Activated CD8-positive, alpha-beta memory T cell treated with anti-CD3 and anti-CD28 coated beads for 48 hours (primary cell): ENCODE measurements around the gene LEMD3.

Experiments
- DNase-seq, 3 experiments: peaks; one replicate each; pipeline ENCODE4 v3.0.0-alpha.2; 2020; ENCODE audit warnings: low read depth in 2 of 3, low spot score in 2 of 3

Gene LEMD3

DNA sequence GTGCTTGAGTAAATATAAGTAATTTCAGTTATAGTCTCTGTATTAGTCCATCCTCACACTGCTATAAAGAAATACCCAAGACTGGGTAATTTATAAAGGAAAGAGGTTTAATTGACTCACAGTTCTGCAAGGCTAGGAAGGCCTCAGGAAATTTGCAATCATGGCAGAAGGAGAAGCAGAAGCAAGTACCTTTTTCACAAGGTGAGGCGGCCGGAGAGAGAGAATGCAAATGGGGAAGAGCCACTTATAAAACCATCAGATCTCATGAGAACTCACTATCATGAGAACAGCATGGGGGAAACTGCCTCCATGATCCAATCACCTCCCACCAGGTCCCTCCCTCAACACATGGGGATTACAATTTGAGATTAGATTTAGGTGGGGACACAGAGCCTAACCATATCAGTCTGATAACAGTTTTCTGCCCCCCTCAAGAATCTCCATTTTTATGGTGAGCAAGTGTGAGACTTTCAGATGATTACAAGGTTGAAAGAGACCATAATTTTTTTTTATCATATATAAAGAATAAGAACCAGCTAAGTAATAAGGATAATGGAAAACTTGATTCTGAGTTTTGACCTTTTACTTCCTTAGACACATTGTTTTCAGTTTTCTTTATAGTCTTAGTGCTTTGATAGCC lies 35.6 kb downstream of the LEMD3 start:
- DNase-seq: no peak

- DNase-seq: no peak
These were observed 36.5 kb downstream of the LEMD3 start for GRCh38 chr12:65205886-65206285.

DNA sequence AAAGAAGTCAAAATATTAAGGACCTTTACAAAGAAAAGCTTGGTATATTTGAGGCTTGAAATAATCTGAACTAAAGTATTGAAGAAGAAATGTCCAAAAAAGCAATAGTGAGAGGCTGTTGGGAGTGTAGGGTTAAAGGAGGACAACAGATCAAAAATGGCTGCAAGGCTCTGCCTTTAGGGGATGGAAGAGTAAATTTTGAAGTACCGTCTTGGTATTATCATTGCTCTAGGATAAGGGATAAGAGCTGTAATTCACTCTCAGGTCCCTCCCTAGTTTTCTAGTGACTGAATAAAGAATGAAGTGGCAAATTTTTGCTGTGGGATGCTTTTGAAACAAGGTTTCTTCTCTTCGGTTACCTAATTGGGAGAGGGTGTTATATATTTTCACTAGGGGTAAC lies 38.7 kb downstream of the LEMD3 start:
- DNase-seq: no peak

DNA sequence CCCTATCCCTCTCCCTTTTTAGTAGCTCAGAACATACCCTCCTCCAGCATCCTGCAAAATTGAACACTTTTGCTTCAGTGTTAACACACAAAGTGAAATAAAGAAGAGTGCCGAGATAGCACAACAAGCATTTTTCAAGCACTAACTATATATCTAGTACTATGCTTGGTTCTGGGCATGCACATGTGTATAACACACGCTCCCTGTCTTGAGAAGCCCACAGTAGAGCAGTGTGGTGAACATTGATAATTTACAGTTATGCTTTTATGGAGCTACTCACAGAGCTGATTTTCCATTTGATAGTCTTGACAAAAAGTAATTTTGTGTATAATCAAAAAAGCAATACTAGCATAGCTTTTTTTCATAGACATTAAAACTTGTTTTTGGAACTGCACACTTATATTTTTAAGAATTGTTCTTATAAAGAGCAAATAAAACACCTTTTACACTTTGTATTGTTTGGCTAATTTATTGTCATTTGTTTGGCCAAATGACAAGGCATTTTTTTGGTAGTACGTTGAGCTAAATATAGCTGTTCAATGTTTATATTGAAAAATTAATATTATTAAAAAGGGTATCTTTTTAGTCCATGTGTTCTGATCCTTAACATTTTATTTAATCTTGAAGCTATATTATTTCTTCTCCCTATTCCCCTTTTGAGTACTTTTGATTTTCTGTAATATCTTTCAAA lies 39.7 kb downstream of the LEMD3 start:
- DNase-seq: no peak

DNA sequence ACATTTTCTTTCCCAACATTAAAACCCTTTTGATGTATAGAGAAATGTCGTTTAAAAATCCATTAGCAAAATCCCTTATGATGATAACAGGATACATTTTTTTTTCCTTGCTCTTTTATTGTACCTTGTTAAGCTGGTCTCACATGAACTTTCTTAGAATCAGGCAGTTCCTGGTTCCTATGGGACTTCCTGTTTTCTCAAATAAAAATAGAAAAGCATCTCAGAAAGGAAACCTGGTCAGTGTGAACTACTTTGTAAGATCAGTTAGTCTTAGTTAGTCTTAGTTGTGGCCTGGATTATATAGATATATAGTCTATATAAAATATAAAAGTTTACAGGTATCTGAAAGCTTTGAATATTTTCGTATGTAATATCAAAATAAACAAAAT lies 40.3 kb downstream of the LEMD3 start:
- no peak for DNase-seq

- DNase-seq: no peak
These were observed 47.7 kb downstream of the LEMD3 start for GRCh38 chr12:65217086-65217485.

DNA sequence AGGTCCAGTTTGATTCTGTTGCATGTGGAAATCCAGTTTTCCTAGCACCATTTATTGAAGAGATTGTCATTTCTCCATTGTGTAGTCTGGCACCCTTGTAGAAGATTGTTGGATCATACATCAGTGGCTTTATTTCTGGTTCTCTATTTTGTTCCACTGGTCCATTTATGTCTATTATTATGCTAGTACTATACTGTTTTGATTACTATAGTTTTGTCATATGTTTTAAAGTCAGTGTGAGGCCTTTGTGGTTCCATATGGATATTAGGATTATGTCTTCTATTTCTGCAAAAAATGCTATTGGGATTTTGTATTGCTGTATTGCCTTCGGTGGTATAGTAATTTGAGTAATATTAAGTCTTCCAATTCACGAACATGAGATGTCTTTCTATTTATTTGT lies 51.4 kb downstream of the LEMD3 start:
- no peak for DNase-seq

- no peak for DNase-seq
These were observed 60.1 kb downstream of the LEMD3 start for GRCh38 chr12:65229441-65229840.

DNA sequence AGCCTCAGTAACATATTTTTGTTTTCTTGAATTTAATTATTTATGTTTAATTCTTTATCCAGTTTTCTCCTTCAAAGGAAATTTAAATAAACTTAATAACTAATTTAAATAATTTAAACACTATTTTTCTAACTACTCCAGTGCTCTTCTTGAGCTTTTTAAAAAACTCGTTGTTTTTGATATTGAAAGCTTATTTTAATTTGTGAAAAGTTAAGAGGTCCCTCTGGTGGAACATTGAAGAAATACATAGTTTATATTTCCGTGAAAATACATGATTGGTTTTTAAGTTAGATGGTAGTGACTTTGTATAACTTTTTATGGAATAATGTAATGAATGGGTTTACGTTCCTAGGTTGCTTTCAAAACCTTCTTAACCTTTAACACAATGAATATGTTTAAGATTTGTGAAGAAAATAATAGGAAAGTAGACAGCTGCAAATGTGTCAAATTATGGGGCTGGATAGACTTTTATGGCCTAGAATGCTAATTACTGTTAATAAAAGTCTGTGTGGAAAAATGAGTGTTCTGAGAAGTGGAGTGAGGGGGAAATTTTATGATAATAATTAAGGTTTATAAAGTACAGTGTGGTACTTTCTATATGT lies 63.2 kb downstream of the LEMD3 start:
- DNase-seq: no peak

GRCh38 chr12:65237153-65237552 lies 67.8 kb downstream of the LEMD3 start:
- DNase-seq: no peak

- no peak for DNase-seq
These were observed 69.2 kb downstream of the LEMD3 start for GRCh38 chr12:65238609-65239008.

- no peak for DNase-seq
These were observed 79.6 kb downstream of the LEMD3 start for GRCh38 chr12:65248656-65249633.

DNA sequence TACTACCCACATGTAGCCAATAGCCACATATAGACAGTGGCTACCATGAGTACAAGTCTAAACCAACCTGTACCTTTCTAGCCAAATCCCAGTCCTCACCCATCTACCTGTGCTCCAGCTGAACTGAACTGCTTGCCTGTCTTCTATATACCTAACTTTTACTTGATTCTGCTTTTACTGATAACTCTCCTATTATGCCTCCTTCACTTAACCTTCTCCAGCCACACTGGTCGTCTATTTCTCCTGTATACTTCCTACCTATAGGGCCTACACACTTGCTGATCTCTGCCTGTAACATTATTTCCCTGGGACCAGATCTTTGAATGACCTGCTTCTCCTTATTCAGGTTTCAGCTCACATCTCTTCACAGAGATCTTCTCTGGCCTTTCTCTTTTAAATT lies 83.1 kb downstream of the LEMD3 start:
- DNase-seq: no peak

- no peak for DNase-seq
These were observed 88.6 kb downstream of the LEMD3 start for GRCh38 chr12:65257986-65258385.

DNA sequence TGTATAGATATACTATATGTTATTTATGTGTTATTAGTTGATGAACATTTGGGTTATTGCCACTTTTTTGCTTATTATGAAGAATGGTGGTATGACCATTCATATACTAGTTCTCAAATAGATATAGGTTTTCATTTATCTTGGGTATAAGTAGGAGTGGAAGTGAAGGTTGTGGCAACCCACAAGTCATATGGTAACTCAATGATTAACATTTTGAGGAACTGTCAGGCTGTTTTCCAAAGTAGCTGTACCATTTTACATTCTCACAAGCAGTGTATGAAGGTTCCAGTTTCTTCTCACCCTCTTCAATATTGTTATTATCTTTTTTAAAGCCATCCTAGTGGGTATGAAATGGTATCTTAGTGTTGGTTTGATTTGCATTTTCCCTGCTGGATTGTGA lies 90.1 kb downstream of the LEMD3 start:
- DNase-seq: no peak

DNA sequence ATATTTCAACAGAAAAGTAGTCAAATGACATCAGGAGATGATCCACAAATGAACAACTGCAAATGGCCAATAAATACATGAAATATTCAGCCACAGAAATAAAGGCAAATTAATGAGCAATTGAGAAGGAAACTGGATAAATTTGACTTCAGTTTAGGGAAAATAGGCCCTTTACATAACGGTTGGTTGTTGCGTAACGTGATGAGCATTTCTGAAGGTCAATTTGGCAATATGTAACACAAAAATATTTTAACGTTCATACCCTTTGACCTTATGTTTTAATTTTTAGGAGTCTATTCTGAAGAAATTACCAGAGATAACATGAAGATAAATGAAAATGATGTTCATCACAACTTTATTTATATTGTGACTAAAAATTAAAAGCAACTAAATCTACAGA lies 94.4 kb downstream of the LEMD3 start:
- DNase-seq: no peak

DNA sequence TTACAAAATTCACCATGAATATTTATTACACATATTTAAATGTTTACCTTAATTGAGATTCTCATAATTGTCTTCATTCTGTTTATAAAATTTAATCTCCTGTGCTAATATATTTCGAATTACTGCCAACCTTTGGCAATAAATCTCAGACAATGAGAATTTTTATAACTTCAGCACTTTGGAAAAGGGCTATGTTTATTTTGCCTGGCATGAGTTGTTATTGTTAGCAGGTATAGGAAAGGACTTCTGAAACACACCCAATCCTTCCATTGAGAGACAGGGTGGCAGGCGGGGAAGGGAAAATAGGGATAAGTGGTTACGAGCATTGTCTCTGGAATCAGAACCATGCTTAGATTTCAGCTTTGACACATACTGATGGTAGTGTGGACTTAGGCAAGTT lies 97.0 kb downstream of the LEMD3 start:
- no peak for DNase-seq

DNA sequence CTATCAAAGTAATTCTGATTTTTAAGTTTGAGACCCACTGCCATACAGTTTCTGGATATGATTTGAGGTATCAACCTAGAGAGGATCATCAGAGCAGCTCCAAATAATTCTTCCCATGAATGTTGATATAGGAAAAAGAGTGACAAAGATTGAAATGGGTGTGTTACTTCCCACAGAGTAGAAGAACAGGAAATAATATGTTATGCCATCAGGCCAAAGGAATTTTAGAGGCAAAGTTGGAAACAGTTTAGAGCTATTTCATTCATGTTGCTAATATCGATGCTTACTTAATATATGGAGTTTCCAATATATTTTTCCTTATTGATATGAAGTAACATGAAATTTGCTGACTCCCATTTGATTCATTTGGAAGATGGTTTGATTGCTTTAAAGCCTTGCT lies 100.2 kb downstream of the LEMD3 start:
- DNase-seq: no peak

DNA sequence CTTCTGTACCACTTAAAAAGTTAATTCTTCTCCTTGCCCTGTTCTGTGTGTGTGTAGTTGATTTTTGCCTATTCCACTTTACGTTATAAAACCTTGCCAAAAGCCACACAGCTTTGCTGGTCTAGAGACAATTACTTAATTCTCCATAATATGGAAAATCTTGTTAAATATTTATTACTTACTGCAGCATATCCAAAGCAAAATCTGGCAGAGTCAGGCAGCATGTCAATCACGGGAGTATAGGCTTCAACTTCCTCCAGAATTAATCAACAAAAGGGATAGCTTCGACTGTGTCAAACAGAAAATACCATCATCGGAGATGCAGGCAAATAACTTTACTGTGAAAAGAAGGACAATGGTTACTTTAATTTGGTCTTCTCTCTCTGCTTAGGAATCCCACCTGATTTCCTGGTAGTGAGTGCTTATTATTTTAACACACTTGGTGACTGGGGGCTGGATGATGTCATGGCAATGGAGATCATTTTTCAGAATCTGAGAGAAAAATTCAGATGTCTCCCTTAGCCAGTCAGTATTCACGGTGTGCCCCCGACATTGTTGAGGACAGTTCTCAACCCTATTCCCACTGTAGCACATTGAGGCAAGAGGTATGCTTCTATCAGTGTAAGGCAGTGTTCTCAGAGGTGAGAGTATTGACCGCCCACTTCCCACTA lies 105.4 kb downstream of the LEMD3 start:
- no peak for DNase-seq

GRCh38 chr12:65275627-65276026 lies 106.2 kb downstream of the LEMD3 start:
- no peak for DNase-seq

GRCh38 chr12:65276916-65277530 lies 107.6 kb downstream of the LEMD3 start:
- no peak for DNase-seq
